ENCODE data around the gene CREBBP.

CREBBP gene

GRCh38 chr16:3837851-3838586 lies 42.5 kb downstream of the CREBBP start:
- peaks cover 5 to 12% (median 10%) of the 10 kb centered on the region in 4 experiments for H3K4me1 ChIP-seq (ENCODE audit: control extremely low read depth in 1 of 4, control insufficient read depth in 4 of 4, insufficient read depth in 4 of 4, low read length in 3 of 4)
- CTCF ChIA-PET, result interaction anchor here (0.9 to 1.1 kb wide), 2 partner anchors 33 to 40 kb away, joined by 3 read pairs; no protein-coding TSS in a partner anchor
- H3K4me3 ChIP-seq (ENCODE audit: control insufficient read depth in 1 of 7, extremely low read depth in 1 of 7, insufficient read depth in 4 of 7, low read depth in 2 of 7, low read length in 6 of 7), result no peak overlapping the region
- peaks cover 0 to 5% (median 0%) of the 10 kb centered on the region in 5 experiments for H3K9me3 ChIP-seq (ENCODE audit: control extremely low read depth in 1 of 5, control insufficient read depth in 4 of 5, insufficient read depth in 2 of 5, low read depth in 1 of 5, low read length in 4 of 5)
- H3K36me3 ChIP-seq (ENCODE audit: control insufficient read depth in 4 of 4, insufficient read depth in 4 of 4, low read length in 3 of 4), result peaks cover 3 to 10% (median 4%) of the 10 kb centered on the region in 4 experiments
- POLR2A ChIA-PET, result no interaction called here
- no peak overlapping the region for H3K27ac ChIP-seq (ENCODE audit: insufficient read depth in 1 of 2, low read depth in 1 of 2, low read length in 2 of 2, poor library complexity in 1 of 2, severe bottlenecking in 2 of 2)
- H3K27me3 ChIP-seq (replicated peaks in 2 of 5; ENCODE audit: control insufficient read depth in 4 of 5, insufficient read depth in 5 of 5, low read length in 4 of 5), result no peaks in the 10 kb centered on the region
- 100% methylated on average over 1 of the region's 5 CpGs for WGBS (ENCODE audit: insufficient coverage)
- DNase-seq, result no peak

DNA sequence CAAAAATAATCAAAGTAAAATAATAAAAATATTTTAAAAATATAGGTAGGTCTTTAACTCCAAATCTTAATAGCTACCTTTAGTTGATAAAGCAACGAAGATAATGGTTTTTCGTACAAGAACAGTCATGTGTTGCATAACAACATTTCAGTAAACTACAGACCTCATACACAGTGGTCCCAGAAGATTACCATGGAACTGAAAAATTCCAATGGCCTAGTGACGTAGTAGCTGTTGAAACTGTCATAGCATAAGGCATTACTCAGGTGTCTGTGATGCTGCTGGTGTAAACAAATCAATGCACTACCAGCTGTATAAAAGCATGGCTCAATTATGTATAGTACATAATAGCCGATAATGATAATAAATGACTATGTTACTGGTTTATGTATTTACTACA lies 43.9 kb downstream of the CREBBP start:
- ChIA-PET CTCF (interaction anchor here (0.8 to 1.1 kb wide), 4 partner anchors 26 to 42 kb away, joined by 3 read pairs; no protein-coding TSS in a partner anchor), POLR2A (no interaction called here)
- peaks cover 0 to 12% (median 3%) of the 10 kb centered on the region in 5 experiments for H3K9me3 ChIP-seq (ENCODE audit: control extremely low read depth in 1 of 5, control insufficient read depth in 4 of 5, insufficient read depth in 2 of 5, low read depth in 1 of 5, low read length in 4 of 5)
- H3K27me3 ChIP-seq (replicated peaks in 2 of 5; ENCODE audit: control insufficient read depth in 4 of 5, insufficient read depth in 5 of 5, low read length in 4 of 5), result no peaks in the 10 kb centered on the region
- peaks cover 3 to 13% (median 7%) of the 10 kb centered on the region in 4 experiments for H3K36me3 ChIP-seq (ENCODE audit: control insufficient read depth in 4 of 4, insufficient read depth in 4 of 4, low read length in 3 of 4)
- no peak overlapping the region for H3K4me3 ChIP-seq (ENCODE audit: control insufficient read depth in 1 of 7, extremely low read depth in 1 of 7, insufficient read depth in 4 of 7, low read depth in 2 of 7, low read length in 6 of 7)
- no peak for DNase-seq
- H3K27ac ChIP-seq (ENCODE audit: insufficient read depth in 1 of 2, low read depth in 1 of 2, low read length in 2 of 2, poor library complexity in 1 of 2, severe bottlenecking in 2 of 2), result no peak overlapping the region
- 100% methylated on average over 2 of the region's 4 CpGs for WGBS (ENCODE audit: insufficient coverage)
- peaks cover 0 to 2% (median under 1%) of the 10 kb centered on the region in 4 experiments for H3K4me1 ChIP-seq (ENCODE audit: control extremely low read depth in 1 of 4, control insufficient read depth in 4 of 4, insufficient read depth in 4 of 4, low read length in 3 of 4)

- Histone ChIP-seq H3K36me3 (ENCODE audit: control insufficient read depth in 4 of 4, insufficient read depth in 4 of 4, low read length in 3 of 4) (peaks cover 3 to 14% (median 9%) of the 10 kb centered on the region in 4 experiments), H3K4me1 (ENCODE audit: control extremely low read depth in 1 of 4, control insufficient read depth in 4 of 4, insufficient read depth in 4 of 4, low read length in 3 of 4) (no peaks in the 10 kb centered on the region), H3K9me3 (ENCODE audit: control extremely low read depth in 1 of 5, control insufficient read depth in 4 of 5, insufficient read depth in 2 of 5, low read depth in 1 of 5, low read length in 4 of 5) (peaks cover 0 to 12% (median 3%) of the 10 kb centered on the region in 5 experiments), H3K27ac (ENCODE audit: insufficient read depth in 1 of 2, low read depth in 1 of 2, low read length in 2 of 2, poor library complexity in 1 of 2, severe bottlenecking in 2 of 2) (no peak overlapping the region), H3K27me3 (replicated peaks in 2 of 5; ENCODE audit: control insufficient read depth in 4 of 5, insufficient read depth in 5 of 5, low read length in 4 of 5) (no peaks in the 10 kb centered on the region), H3K4me3 (ENCODE audit: control insufficient read depth in 1 of 7, extremely low read depth in 1 of 7, insufficient read depth in 4 of 7, low read depth in 2 of 7, low read length in 6 of 7) (no peak overlapping the region)
- ChIA-PET POLR2A (no interaction called here), CTCF (no interaction called here)
- DNase-seq, result no peak
- WGBS (ENCODE audit: insufficient coverage), result no CpG with 5 or more reads among the region's 7 CpGs
Measured at GRCh38 chr16:3835089-3835602, 45.4 kb downstream of the CREBBP start.

DNA sequence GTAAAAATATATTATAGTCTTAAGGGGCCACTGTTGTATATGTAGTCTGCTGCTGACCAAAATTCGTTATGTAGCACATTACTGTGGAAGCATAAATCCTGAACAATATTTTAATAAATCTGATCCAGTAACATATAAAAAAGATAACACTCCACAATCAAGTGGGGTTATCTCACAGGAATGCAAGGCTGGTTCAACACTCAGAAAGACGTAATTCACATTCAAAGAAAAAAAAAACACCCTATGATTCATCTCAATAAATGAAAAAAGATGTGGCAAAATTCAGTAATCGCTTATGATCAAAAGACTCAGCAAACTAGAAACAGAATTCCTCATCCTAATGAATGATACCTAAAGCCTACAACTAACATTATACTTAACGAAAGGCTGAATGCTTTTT lies 47.8 kb downstream of the CREBBP start:
- Histone ChIP-seq H3K4me3 (ENCODE audit: control insufficient read depth in 1 of 7, extremely low read depth in 1 of 7, insufficient read depth in 4 of 7, low read depth in 2 of 7, low read length in 6 of 7) (no peak overlapping the region), H3K9me3 (ENCODE audit: control extremely low read depth in 1 of 5, control insufficient read depth in 4 of 5, insufficient read depth in 2 of 5, low read depth in 1 of 5, low read length in 4 of 5) (peaks cover 0 to 12% (median 3%) of the 10 kb centered on the region in 5 experiments), H3K27me3 (replicated peaks in 2 of 5; ENCODE audit: control insufficient read depth in 4 of 5, insufficient read depth in 5 of 5, low read length in 4 of 5) (no peaks in the 10 kb centered on the region), H3K4me1 (ENCODE audit: control extremely low read depth in 1 of 4, control insufficient read depth in 4 of 4, insufficient read depth in 4 of 4, low read length in 3 of 4) (no peaks in the 10 kb centered on the region), H3K36me3 (ENCODE audit: control insufficient read depth in 4 of 4, insufficient read depth in 4 of 4, low read length in 3 of 4) (peaks cover 4 to 16% (median 9%) of the 10 kb centered on the region in 4 experiments), H3K27ac (ENCODE audit: insufficient read depth in 1 of 2, low read depth in 1 of 2, low read length in 2 of 2, poor library complexity in 1 of 2, severe bottlenecking in 2 of 2) (no peak overlapping the region)
- CTCF ChIA-PET, result interaction anchor here (0.6 kb wide), 1 partner anchor 18 kb away, joined by 3 read pairs; no protein-coding TSS in a partner anchor
- POLR2A ChIA-PET, result no interaction called here
- 100% methylated on average over 1 of the region's 4 CpGs for WGBS (ENCODE audit: insufficient coverage)
- peak in 2 of 3 donors; percentile 40 to 41 for DNase-seq

GRCh38 chr16:3830625-3831254 lies 49.8 kb downstream of the CREBBP start:
- CTCF ChIA-PET, result no interaction called here
- Histone ChIP-seq H3K27me3 (replicated peaks in 2 of 5; ENCODE audit: control insufficient read depth in 4 of 5, insufficient read depth in 5 of 5, low read length in 4 of 5) (no peaks in the 10 kb centered on the region), H3K4me3 (ENCODE audit: control insufficient read depth in 1 of 7, extremely low read depth in 1 of 7, insufficient read depth in 4 of 7, low read depth in 2 of 7, low read length in 6 of 7) (no peak overlapping the region), H3K36me3 (ENCODE audit: control insufficient read depth in 4 of 4, insufficient read depth in 4 of 4, low read length in 3 of 4) (peaks cover 2 to 15% (median 9%) of the 10 kb centered on the region in 4 experiments), H3K4me1 (ENCODE audit: control extremely low read depth in 1 of 4, control insufficient read depth in 4 of 4, insufficient read depth in 4 of 4, low read length in 3 of 4) (peaks cover 0 to 3% (median under 1%) of the 10 kb centered on the region in 4 experiments), H3K9me3 (ENCODE audit: control extremely low read depth in 1 of 5, control insufficient read depth in 4 of 5, insufficient read depth in 2 of 5, low read depth in 1 of 5, low read length in 4 of 5) (peaks cover 0 to 12% (median 3%) of the 10 kb centered on the region in 5 experiments), H3K27ac (ENCODE audit: insufficient read depth in 1 of 2, low read depth in 1 of 2, low read length in 2 of 2, poor library complexity in 1 of 2, severe bottlenecking in 2 of 2) (no peak overlapping the region)
- POLR2A ChIA-PET, result no interaction called here
- 97% methylated on average over 9 of the region's 9 CpGs for WGBS (ENCODE audit: insufficient coverage)
- no peak for DNase-seq

DNA sequence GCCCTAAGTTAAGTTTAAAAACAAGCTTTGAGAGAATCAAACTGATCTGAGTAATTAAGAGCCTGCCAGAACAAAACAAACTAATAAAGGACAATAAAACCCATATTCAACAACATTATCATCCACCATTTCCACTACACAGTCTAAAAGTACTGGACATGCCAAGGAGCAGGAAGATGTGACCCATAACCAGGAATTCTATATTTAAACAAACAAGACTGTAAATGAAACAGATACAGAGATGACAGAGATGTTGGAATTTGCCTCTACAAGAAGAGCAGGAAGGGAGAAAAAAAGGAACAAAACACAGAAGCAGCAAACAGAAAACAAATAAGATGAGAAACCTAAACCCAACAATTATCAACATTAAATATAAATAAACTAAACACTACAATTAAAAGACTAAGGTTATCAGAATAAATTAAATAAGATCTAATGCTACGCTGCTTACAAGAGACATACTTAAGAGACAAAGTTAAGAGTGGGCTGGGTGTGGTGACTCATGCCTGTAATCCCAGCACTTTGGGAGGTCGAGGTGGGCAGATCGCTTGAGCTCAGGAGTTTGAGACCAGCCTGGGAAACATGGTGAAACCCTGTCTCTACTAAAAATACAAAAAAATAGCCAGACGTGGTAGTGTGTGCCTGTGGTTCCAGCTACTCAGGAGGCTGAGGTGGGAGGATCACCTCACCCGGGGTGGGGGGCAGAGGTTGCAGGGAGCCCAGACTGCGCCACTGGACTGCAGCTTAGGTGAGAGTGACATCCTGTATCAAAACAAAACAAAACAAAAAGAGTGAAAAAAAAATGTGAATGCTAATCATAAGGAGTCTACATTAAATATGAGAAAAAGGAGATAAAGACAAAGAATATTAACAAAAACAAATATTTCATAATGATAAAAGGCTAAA lies 50.6 kb downstream of the CREBBP start:
- Histone ChIP-seq H3K27ac (ENCODE audit: insufficient read depth in 1 of 2, low read depth in 1 of 2, low read length in 2 of 2, poor library complexity in 1 of 2, severe bottlenecking in 2 of 2) (no peak overlapping the region), H3K4me1 (ENCODE audit: control extremely low read depth in 1 of 4, control insufficient read depth in 4 of 4, insufficient read depth in 4 of 4, low read length in 3 of 4) (peaks cover 0 to 3% (median under 1%) of the 10 kb centered on the region in 4 experiments), H3K36me3 (ENCODE audit: control insufficient read depth in 4 of 4, insufficient read depth in 4 of 4, low read length in 3 of 4) (peaks cover 2 to 14% (median 9%) of the 10 kb centered on the region in 4 experiments), H3K4me3 (ENCODE audit: control insufficient read depth in 1 of 7, extremely low read depth in 1 of 7, insufficient read depth in 4 of 7, low read depth in 2 of 7, low read length in 6 of 7) (no peak overlapping the region), H3K9me3 (ENCODE audit: control extremely low read depth in 1 of 5, control insufficient read depth in 4 of 5, insufficient read depth in 2 of 5, low read depth in 1 of 5, low read length in 4 of 5) (peaks cover 0 to 12% (median 3%) of the 10 kb centered on the region in 5 experiments), H3K27me3 (replicated peaks in 2 of 5; ENCODE audit: control insufficient read depth in 4 of 5, insufficient read depth in 5 of 5, low read length in 4 of 5) (no peaks in the 10 kb centered on the region)
- 88% methylated on average over 3 of the region's 6 CpGs for WGBS (ENCODE audit: insufficient coverage)
- ChIA-PET POLR2A (no interaction called here), CTCF (no interaction called here)
- no peak for DNase-seq
